C4-2B (cell line): ENCODE measurements around the gene NPEPL1.

ENCODE experiments used
- CTCF ChIP-seq: fragments of 450-650 bp; conservative IDR thresholded peaks from 2 replicates; pipeline ENCODE4 v1.5.1; 2017; ENCODE audit warnings: mild to moderate bottlenecking
- ZFX ChIP-seq: fragments of 450-650 bp; IDR thresholded peaks from 2 replicates; pipeline ENCODE4 v1.6.1; 2017

GRCh38 chr20:58710481-58711265 is 18.1 kb downstream of the NPEPL1 start:
- TF ChIP-seq CTCF (no peak), ZFX (no peak)
